Right renal pelvis (tissue), 4 donors: Measurements from ENCODE around the gene FAM171A1. TPM values are rescaled to one million over a fixed set of nuclear protein-coding genes. Genes with fewer than 3 reads are reported as not detected.
"Not testable (repeated sequence)": the region's sequence is repeated elsewhere in the genome, so short reads cannot be mapped to it uniquely, and the experiment has no call there.

Experiments
- DNase-seq, 4 donors: peaks; one replicate each; pipeline ENCODE4 v3.0.0-alpha.2; 2013; ENCODE audit warnings: low read depth in 4 of 4, low spot score in 3 of 4, missing footprints in 1 of 4
- polyA plus RNA-seq, 4 donors: library from polyadenylated mRNA; unstranded; fragments of 120-200 nt; gene quantifications; one replicate each; pipeline ENCODE4 v1.2.1, GENCODE V29; 2013; ENCODE audit not compliant: insufficient read length in 4 of 4

FAM171A1 gene
- polyA plus RNA-seq, 4 donors, result 92.5 to 100.0 (median 97.4) TPM

- DNase-seq, result no peak
Measured at GRCh38 chr10:15220445-15220844, 150.6 kb downstream of the FAM171A1 start.

DNA sequence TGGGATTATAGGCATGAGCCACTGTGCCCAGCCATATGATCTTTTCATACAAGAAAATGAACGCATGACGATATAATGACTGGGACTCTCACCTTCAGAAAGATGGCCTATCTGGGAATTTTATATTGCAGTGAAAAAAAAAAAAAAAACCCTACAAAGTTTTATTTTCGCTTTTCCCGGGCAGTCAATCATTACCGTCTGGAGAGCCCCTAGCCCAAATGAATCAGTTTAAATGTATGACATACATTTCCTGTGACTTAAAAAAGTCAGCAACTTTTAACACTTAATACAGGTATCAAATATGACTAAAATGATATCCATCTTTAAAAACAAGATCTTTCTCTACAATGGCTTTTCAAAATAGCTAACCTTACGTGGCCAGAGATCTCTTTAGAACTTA lies 154.4 kb downstream of the FAM171A1 start:
- DNase-seq, result no peak

- DNase-seq, result no peak
Measured at GRCh38 chr10:15214237-15214636, 156.9 kb downstream of the FAM171A1 start.

DNA sequence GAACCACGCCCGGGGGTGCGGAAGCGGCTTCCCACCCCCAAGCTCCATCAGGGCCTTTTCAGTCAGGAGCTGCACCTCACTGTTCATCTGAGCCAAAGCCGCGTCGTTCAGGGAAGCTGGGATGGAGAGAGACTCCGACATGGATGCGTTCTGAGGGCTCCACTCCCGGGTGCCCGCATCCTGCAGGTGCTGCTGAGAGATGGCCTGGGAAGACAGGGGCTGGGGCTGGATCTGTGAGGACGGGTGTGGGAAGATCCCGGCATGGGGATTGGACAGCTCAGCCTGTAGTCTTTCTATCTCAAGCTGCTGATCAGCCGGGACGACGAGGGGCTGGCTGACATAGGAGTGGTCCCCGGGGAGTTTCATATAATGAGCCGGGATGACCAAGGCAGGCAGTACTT lies 157.6 kb downstream of the FAM171A1 start:
- DNase-seq, result no peak

- no peak for DNase-seq
Measured at GRCh38 chr10:15211464-15211979, 159.6 kb downstream of the FAM171A1 start.

- DNase-seq, result no peak
Measured at GRCh38 chr10:15210521-15210920, 160.6 kb downstream of the FAM171A1 start.

- peak; percentile 62 to 66 (median 64) for DNase-seq
Measured at GRCh38 chr10:15209827-15210509, 161.1 kb downstream of the FAM171A1 start.

DNA sequence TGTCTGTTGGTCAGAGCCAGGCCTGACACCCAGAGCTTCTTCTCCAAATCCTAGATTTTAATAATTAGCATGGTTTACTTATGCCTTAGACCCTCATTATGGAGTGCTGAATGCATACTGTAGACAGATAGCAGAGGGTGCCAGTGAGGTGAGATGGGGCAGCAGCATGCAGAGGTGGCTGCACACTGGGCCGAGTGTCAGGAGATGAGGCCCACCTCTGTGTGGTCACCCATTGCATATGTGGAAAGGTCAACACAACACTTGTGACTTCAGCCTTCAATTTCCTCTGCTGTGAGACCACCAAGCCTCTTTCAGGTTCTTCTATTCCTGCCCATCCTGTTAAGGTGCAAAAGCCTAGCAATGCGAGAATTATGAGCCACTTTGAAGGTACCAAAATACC lies 162.9 kb downstream of the FAM171A1 start:
- no peak for DNase-seq

- not testable (repeated sequence) for DNase-seq
Measured at GRCh38 chr10:15207410-15207809, 163.7 kb downstream of the FAM171A1 start.

DNA sequence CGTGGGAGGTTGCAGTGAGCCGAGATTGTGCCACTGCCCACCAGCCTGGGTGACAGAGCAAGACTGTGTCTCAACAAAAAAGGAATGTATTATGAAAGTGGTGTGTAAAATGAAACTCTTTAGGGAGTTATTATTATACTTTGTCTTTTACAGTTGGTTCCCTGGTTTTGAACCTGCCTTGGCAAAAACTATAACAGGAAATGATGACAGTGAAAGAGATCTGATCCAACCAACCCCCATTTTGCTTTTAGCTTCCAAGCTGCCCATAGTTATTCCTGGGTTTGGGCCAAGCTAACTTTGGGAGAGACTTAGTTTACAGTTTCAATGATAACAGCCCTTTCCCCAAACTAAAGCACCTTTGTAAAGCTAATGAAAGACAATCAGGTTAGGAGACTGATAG lies 168.4 kb downstream of the FAM171A1 start:
- DNase-seq, result no peak

DNA sequence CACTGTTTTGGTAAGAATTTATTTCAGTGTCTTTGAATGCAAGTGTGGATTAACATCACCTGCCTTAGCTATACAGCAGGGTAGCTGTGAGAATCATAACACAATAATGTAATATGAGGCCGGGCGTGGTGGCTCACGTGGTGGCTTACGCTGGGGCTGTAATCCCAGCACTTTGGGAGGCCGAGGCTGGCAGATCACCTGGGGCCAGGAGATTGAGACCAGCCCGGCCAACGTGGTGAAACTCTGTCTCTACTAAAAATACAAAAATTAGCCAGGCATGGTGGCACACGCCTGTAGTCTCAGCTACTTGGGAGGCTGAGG lies 168.8 kb downstream of the FAM171A1 start:
- DNase-seq, result not testable (repeated sequence)

DNA sequence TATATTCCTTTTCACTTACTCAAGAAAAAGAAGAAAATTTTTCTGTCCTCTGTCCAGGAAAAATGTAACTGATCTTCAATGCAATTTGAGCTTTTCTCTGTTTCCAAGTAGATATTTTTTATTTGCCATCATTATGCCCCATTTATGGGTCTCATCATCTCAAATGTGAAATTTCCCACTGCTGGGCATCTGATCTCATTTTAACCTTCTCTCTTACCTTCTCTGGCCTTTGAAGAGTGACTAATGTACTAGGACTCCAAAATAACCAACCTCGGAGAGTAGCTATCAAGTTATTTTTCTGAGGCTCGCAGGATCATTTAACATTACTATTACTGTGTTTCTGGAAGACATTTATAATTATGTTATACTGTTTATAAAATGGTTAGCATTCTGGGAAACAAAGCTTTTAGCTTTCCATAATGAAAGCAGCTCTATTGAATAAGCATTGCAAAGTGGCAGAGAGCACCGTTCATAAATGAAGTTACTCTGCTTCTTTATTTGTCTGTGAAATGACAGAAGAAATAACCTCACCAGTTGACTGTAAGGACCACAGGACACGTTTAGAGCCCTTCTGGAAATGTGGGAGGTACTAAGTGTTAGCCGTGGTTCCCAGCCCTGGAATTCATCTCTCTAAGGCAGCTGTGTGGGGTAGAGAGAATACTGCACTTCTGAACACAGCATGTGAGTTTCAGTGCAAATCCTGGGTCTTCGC lies 169.3 kb downstream of the FAM171A1 start:
- no peak for DNase-seq

DNA sequence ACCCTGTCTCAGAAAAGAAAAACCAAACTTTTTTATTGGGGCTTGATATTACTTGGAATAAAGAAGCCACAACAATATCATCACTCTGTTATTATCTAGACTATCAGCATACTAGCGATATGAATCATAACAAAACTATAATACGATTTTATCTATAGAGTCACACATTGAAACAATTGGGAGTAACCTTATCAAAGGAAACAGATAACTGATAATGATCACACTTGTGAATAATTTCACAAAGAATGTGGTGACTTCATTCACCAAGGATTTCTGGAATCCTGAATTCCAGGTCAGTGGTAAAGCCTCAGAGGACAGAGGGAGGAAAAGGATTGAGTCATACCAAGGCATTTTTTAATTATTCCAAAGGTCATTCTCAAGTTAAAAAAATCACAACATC lies 170.5 kb downstream of the FAM171A1 start:
- no peak for DNase-seq

GRCh38 chr10:15197911-15198310 lies 173.2 kb downstream of the FAM171A1 start:
- DNase-seq, result no peak

DNA sequence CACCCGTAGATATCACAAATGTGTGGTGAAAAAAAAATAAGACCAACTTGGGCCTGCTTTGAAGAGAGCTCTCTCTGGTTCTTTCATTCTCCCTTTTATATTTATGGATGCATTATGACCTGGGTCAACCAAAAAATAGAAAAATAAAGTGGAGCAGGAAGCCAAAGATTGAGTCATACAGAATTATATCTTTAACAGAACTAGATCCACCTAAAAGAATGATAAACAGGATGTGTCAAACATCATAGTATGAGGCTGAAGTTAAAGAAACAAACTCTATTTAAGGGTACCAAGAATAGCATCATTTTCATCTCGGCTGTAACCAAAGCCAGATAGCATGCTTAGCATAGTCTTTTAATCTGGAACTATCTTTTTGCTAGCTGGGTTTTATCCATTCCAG lies 173.8 kb downstream of the FAM171A1 start:
- no peak for DNase-seq

DNA sequence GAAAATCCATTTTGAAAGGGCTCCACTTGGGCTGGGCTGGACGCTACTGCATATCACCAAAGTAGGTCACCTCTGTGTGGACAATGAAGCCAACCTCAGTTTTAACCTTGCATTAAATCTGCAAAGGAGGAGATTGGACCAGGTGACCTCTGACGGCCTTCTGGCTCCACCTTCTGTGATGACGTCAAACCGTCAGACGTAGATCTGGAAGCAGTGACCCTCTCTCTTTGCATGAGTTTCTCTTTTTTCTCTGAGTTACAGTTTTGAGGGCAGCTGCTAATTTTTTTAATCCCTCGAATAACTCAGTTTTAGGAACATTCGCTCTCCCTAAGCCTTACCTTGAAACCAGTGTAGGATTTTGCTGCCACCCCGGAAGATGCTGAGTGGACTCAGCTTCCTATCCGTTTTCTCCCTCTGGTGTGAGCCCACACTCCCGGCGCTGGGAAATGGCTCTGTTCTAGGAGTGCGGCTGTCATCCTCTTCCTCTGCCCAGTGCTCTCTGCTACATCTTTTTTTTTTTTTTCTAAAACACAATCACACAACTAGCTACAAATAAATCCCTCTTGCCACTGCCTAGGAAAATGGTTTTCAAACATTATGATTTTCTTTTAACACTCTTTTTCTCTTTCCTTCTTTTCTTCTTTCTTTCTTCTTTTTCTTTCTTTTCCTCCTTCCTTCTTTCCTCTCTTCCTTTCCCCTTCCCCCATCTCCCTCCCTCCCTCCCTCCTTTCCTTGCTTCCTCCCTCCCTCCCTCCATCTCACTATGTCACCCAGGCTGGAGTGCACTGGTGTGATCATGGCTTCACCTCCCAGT lies 174.9 kb downstream of the FAM171A1 start:
- DNase-seq, result no peak

DNA sequence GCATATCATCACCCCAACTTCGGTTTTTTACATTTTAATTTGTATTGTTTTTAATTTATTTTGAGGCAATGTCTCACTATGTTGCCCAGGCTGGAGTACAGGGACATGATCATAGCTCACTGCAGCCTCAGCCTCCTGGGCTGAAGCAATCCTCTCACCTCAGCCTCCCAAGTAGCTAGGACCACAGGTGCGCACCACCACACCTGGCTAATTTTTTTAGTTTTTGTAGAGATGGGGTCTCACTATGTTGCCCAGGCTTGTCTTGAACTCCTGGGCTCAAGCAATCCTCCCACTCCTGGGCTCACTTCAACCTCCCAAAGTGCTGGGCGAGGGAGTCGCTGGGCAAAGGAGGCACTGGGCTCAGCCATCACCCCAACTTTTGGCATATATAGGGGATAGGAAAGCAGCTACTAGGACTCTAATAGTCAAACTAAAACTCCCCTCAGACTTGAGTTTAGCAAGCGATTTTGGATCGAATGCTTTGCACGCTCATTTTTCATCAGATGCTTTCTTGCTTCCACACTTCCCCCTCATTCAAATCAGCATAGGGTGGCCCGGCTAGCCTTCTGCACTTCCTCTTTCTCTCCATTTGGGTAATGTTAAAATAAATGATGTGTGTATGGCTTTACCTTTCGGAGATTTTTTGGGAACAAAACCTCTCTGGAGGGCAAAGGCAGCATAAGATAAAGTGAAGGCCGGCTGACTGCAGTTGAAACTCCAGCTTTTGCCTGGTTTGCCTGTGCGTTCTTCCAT lies 181.8 kb downstream of the FAM171A1 start:
- no peak for DNase-seq

GRCh38 chr10:15188603-15189002 lies 182.5 kb downstream of the FAM171A1 start:
- no peak for DNase-seq

- DNase-seq, result no peak
Measured at GRCh38 chr10:15183689-15184481, 187.2 kb downstream of the FAM171A1 start.
